ENCODE data around the gene TPPP2.

The TPPP2 gene

DNA sequence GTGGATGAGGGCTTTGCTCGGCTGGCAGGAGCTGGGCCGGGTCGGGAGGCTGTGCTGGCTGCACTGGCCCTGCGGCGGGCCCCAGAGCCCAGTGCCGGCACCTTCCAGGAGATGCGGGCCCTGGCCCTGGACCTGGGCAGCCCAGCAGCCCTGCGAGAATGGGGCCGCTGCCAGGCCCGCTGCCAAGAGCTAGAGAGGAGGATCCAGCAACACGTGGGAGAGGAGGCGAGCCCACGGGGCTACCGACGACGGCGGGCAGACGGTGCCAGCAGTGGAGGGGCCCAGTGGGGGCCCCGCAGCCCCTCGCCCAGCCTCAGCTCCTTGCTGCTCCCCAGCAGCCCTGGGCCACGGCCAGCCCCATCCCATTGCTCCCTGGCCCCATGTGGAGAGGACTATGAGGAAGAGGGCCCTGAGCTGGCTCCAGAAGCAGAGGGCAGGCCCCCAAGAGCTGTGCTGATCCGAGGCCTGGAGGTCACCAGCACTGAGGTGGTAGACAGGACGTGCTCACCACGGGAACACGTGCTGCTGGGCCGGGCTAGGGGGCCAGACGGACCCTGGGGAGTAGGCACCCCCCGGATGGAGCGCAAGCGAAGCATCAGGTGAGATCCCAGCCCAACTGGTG, 51.6 kb downstream of the TPPP2 start:
- no peak for DNase-seq
